ENCODE results near the gene TFF1.

DNA sequence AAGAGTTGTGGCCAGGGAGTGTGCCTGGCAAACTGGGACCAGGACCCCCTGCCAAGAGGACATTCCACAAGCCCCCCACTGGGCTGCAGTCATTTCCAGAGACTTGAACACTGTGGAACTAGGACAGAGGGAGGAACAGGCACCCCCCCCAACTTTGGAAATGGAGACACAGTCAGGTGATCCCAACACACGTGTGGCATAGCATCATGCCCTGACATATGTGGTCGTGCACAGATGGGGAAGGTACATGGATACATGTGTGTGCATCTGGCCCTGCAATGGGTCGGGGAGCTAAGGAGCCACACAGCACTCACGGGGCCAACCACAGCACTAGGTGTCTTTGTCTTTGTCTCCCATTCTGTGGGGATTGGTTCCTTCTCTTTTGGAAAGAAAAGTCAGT lies 44.5 kb downstream of the TFF1 start:
- TF ChIP-seq, protein P1, sequence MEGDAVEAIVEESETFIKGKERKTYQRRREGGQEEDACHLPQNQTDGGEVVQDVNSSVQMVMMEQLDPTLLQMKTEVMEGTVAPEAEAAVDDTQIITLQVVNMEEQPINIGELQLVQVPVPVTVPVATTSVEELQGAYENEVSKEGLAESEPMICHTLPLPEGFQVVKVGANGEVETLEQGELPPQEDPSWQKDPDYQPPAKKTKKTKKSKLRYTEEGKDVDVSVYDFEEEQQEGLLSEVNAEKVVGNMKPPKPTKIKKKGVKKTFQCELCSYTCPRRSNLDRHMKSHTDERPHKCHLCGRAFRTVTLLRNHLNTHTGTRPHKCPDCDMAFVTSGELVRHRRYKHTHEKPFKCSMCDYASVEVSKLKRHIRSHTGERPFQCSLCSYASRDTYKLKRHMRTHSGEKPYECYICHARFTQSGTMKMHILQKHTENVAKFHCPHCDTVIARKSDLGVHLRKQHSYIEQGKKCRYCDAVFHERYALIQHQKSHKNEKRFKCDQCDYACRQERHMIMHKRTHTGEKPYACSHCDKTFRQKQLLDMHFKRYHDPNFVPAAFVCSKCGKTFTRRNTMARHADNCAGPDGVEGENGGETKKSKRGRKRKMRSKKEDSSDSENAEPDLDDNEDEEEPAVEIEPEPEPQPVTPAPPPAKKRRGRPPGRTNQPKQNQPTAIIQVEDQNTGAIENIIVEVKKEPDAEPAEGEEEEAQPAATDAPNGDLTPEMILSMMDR (IDR thresholded peaks at IDR 0.05): no peak
- TF ChIP-seq POLR2A (IDR thresholded peaks at IDR 0.05): no peak
